Measurements from ENCODE around the gene GAPT.
A peak's percentile ranks its signal among the peaks of the same experiment; 100 is the strongest.

Gene GAPT

DNA sequence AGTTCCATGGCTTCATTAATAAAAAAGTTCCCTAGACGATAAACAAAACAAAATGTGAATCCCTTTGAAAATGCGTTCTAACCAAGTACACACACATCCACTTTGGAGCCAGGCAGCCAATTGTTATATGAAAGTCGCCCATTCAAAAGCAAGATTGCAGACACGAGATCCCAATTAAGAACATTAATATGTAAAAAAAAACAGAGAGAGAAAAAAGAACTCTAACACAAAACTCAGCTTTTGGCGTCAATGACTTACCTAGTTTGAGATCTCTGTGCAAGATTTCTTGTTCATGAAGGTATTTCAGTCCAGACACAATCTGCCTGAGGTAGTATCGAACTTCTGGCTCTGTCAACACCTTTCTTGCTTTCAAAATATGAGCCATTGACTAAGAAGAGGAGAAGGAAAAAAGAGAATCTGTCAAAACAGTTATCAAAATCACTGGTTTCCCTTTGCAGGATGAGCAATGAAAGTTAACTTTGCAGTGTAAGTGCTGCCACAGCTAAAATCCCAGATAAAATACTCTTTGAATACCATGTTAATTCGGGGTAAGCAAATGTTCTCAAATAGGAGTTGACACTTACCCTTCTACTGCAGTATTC, 33.0 kb upstream of the GAPT start:
- Histone ChIP-seq H3K18ac (ENCODE audit: low read length) (no peak overlapping the region), H4K8ac (ENCODE audit: low read depth, low read length) (no peak overlapping the region), H2BK5ac (ENCODE audit: low read length) (no peak overlapping the region), H2BK15ac (ENCODE audit: low read length) (no peak overlapping the region), H4K91ac (ENCODE audit: low read depth, low read length, poor library complexity) (no peak overlapping the region), H3K4me2 (ENCODE audit: insufficient read depth, low read length, poor library complexity, severe bottlenecking) (peak overlapping the region; percentile 22), H2AK5ac (ENCODE audit: low read depth, low read length) (no peak overlapping the region), H3K79me1 (ENCODE audit: low read depth, low read length) (peaks cover 4% of the 10 kb centered on the region), H2AFZ (ENCODE audit: low read length) (no peak overlapping the region), H3K4me3 (ENCODE audit: low read length in 2 of 2) (peak overlapping the region; percentile 73 to 90), H3K36me3 (replicated peaks in 1 of 2; ENCODE audit: control insufficient read depth in 2 of 2, insufficient read depth in 2 of 2, low read length in 2 of 2) (peaks cover 15 to 55% of the 10 kb centered on the region in 2 donors), H2BK120ac (ENCODE audit: low read depth, low read length) (no peak overlapping the region), H3K27ac (replicated peaks; ENCODE audit: low read length) (no peak overlapping the region), H3K4ac (ENCODE audit: low read length) (no peak overlapping the region), H3K14ac (ENCODE audit: low read length) (no peak overlapping the region), H3K9ac (ENCODE audit: low read depth, low read length, poor library complexity) (no peak overlapping the region), H3K9me3 (replicated peaks in 1 of 2; ENCODE audit: control insufficient read depth in 2 of 2, insufficient read depth in 1 of 2, low read depth in 1 of 2, low read length in 2 of 2) (no peaks in the 10 kb centered on the region), H3K4me1 (ENCODE audit: control insufficient read depth in 2 of 2, insufficient read depth in 1 of 2, low read depth in 1 of 2, low read length in 2 of 2) (peaks cover 2 to 23% of the 10 kb centered on the region in 2 donors), H3K23ac (ENCODE audit: low read depth, low read length, poor library complexity) (no peak overlapping the region), H3K27me3 (ENCODE audit: control insufficient read depth in 3 of 3, insufficient read depth in 3 of 3, low read depth in 1 of 3, low read length in 3 of 3) (no peaks in the 10 kb centered on the region), H2BK12ac (ENCODE audit: low read length) (no peak overlapping the region)
- WGBS, 2 donors (ENCODE audit: extremely low coverage in 2 of 2, insufficient read length in 2 of 2, insufficient replicate concordance in 1 of 2): no CpG with 5 or more reads among the region's 7 CpGs
- no peak for DNase-seq (ENCODE audit: low spot score)

DNA sequence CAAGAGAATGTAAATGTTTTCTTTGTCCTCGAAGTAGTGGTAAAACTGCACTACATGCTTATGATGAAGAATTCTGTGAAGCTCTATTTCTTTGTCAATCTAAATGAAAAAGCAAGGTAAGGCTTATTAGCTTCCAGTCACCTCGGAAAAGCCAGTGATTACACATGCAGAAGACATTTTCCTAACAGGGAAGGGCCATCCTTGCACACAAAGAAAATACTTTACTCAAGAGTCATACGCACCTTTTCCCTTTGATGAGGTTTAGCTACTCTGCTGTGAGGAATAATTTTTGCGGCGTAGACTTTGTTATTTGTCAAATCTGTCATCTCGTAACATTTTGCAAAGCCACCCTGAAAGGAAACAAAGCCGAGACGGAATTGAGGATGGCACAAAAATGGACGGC, 32.5 kb upstream of the GAPT start:
- H3K4me1 ChIP-seq (ENCODE audit: control insufficient read depth in 2 of 2, insufficient read depth in 1 of 2, low read depth in 1 of 2, low read length in 2 of 2): peaks cover 2 to 23% of the 10 kb centered on the region in 2 donors
- H3K79me1 ChIP-seq (ENCODE audit: low read depth, low read length): peaks cover 4% of the 10 kb centered on the region
- no peak overlapping the region for H2BK120ac ChIP-seq (ENCODE audit: low read depth, low read length)
- H4K91ac ChIP-seq (ENCODE audit: low read depth, low read length, poor library complexity): no peak overlapping the region
- no peak overlapping the region for H3K18ac ChIP-seq (ENCODE audit: low read length)
- H3K9me3 ChIP-seq (replicated peaks in 1 of 2; ENCODE audit: control insufficient read depth in 2 of 2, insufficient read depth in 1 of 2, low read depth in 1 of 2, low read length in 2 of 2): no peaks in the 10 kb centered on the region
- H3K14ac ChIP-seq (ENCODE audit: low read length): no peak overlapping the region
- H3K36me3 ChIP-seq (replicated peaks in 1 of 2; ENCODE audit: control insufficient read depth in 2 of 2, insufficient read depth in 2 of 2, low read length in 2 of 2): peaks cover 15 to 50% of the 10 kb centered on the region in 2 donors
- no peak overlapping the region for H2BK5ac ChIP-seq (ENCODE audit: low read length)
- H3K4me3 ChIP-seq (ENCODE audit: low read length in 2 of 2): peak overlapping the region; percentile 73 to 90
- no peak overlapping the region for H3K27ac ChIP-seq (replicated peaks; ENCODE audit: low read length)
- no peak overlapping the region for H3K4ac ChIP-seq (ENCODE audit: low read length)
- no peak overlapping the region for H3K23ac ChIP-seq (ENCODE audit: low read depth, low read length, poor library complexity)
- H2BK15ac ChIP-seq (ENCODE audit: low read length): no peak overlapping the region
- no peak for DNase-seq (ENCODE audit: low spot score)
- no peak overlapping the region for H4K8ac ChIP-seq (ENCODE audit: low read depth, low read length)
- no peaks in the 10 kb centered on the region for H3K27me3 ChIP-seq (ENCODE audit: control insufficient read depth in 3 of 3, insufficient read depth in 3 of 3, low read depth in 1 of 3, low read length in 3 of 3)
- no CpG with 5 or more reads among the region's 9 CpGs for WGBS, 2 donors (ENCODE audit: extremely low coverage in 2 of 2, insufficient read length in 2 of 2, insufficient replicate concordance in 1 of 2)
- H3K4me2 ChIP-seq (ENCODE audit: insufficient read depth, low read length, poor library complexity, severe bottlenecking): peak overlapping the region; percentile 22
- H3K9ac ChIP-seq (ENCODE audit: low read depth, low read length, poor library complexity): no peak overlapping the region
- no peak overlapping the region for H2AK5ac ChIP-seq (ENCODE audit: low read depth, low read length)
- no peak overlapping the region for H2AFZ ChIP-seq (ENCODE audit: low read length)
- no peak overlapping the region for H2BK12ac ChIP-seq (ENCODE audit: low read length)

DNA sequence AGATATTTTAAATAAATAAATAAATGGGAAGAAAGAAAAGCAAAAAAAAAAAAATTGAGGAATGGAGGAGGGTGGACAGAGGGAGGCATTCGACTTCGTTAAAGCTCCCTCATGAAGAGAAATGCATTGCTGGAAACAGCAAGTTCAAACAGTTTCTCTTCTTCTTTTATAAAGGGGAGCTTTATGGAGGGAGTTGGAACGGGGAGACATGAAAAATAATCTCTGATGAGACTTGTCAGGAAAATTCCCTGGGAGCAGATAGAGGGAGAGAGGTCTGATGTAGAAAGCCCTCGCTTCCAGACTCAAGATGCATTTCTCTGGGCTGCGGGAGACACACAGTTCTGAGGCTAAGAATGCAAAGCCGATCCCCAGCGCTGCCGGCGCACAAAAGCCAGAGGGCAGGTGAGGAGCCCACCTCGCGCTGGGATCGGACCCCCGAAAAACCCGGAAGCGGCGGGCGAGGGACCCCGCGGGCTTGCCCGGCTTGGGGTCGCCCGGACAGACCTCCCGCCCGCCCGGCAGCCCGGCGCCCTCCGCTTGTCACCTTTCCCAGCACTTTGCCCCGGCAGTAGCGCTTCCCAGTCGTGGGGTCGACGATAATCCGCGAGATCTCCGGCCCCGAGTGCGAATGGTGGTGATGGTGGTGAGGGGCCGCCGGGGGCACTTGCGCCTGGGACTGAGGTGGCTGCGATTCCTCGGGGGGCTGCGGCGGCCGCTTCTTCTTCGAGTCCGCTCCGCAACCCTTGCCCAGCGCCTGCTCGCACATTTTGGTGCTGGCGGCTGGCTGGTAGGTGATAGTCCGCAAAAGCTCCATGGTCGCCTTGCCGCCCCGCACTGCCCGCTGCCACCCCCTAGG, 31.9 kb upstream of the GAPT start:
- Histone ChIP-seq H3K4me3 (ENCODE audit: low read length in 2 of 2) (peak overlapping the region; percentile 90 to 96), H2BK120ac (ENCODE audit: low read depth, low read length) (no peak overlapping the region), H2BK5ac (ENCODE audit: low read length) (peak overlapping the region; percentile 84), H3K9ac (ENCODE audit: low read depth, low read length, poor library complexity) (peak overlapping the region; percentile 96), H3K4me1 (ENCODE audit: control insufficient read depth in 2 of 2, insufficient read depth in 1 of 2, low read depth in 1 of 2, low read length in 2 of 2) (peaks cover 2 to 23% of the 10 kb centered on the region in 2 donors), H3K18ac (ENCODE audit: low read length) (peak overlapping the region; percentile 95), H3K36me3 (replicated peaks in 1 of 2; ENCODE audit: control insufficient read depth in 2 of 2, insufficient read depth in 2 of 2, low read length in 2 of 2) (peaks cover 12 to 44% of the 10 kb centered on the region in 2 donors), H4K8ac (ENCODE audit: low read depth, low read length) (no peak overlapping the region), H2BK12ac (ENCODE audit: low read length) (peak overlapping the region; percentile 51), H3K14ac (ENCODE audit: low read length) (peak overlapping the region; percentile 84), H3K23ac (ENCODE audit: low read depth, low read length, poor library complexity) (peak overlapping the region; percentile 98), H2AFZ (ENCODE audit: low read length) (peak overlapping the region; percentile 97), H3K79me1 (ENCODE audit: low read depth, low read length) (peaks cover 4% of the 10 kb centered on the region), H3K9me3 (replicated peaks in 1 of 2; ENCODE audit: control insufficient read depth in 2 of 2, insufficient read depth in 1 of 2, low read depth in 1 of 2, low read length in 2 of 2) (no peaks in the 10 kb centered on the region), H3K4me2 (ENCODE audit: insufficient read depth, low read length, poor library complexity, severe bottlenecking) (peak overlapping the region; percentile 90), H3K27ac (replicated peaks; ENCODE audit: low read length) (no peak overlapping the region), H3K4ac (ENCODE audit: low read length) (no peak overlapping the region), H2AK5ac (ENCODE audit: low read depth, low read length) (no peak overlapping the region), H3K27me3 (ENCODE audit: control insufficient read depth in 3 of 3, insufficient read depth in 3 of 3, low read depth in 1 of 3, low read length in 3 of 3) (no peaks in the 10 kb centered on the region), H2BK15ac (ENCODE audit: low read length) (no peak overlapping the region), H4K91ac (ENCODE audit: low read depth, low read length, poor library complexity) (no peak overlapping the region)
- no peak for DNase-seq (ENCODE audit: low spot score)
- no CpG with 5 or more reads among the region's 57 CpGs for WGBS, 2 donors (ENCODE audit: extremely low coverage in 2 of 2, insufficient read length in 2 of 2, insufficient replicate concordance in 1 of 2)

Data from neuronal stem cell (in vitro differentiated cells).